Osteoblast (primary cell): Measurements from ENCODE around the gene VSX2. TPM values are rescaled to one million over a fixed set of nuclear protein-coding genes. Genes with fewer than 3 reads are reported as not detected.

Source experiments
- DNase-seq: peaks from one replicate; pipeline ENCODE4 v3.0.0; 2011; ENCODE audit warnings: low spot score, mixed read lengths; ENCODE audit not compliant: insufficient read length; ENCODE audit errors: missing footprints
- H2AFZ ChIP-seq: 2 replicates; pipeline ENCODE4 v1.6.0; 2011; ENCODE audit warnings: mild to moderate bottlenecking, low read length
- H3K27ac ChIP-seq: 2 replicates; pipeline ENCODE4 v1.5.1; 2011; ENCODE audit warnings: mild to moderate bottlenecking, low read depth, low read length, moderate library complexity
- H3K27me3 ChIP-seq: 2 replicates; pipeline ENCODE4 v1.6.0; 2012; ENCODE audit warnings: mild to moderate bottlenecking, control low read depth, inconsistent platforms, low read length, moderate library complexity; ENCODE audit not compliant: insufficient read depth
- H3K36me3 ChIP-seq: 2 replicates; pipeline ENCODE4 v1.5.1; 2011; ENCODE audit warnings: mild to moderate bottlenecking, low read length, control low read depth, moderate library complexity; ENCODE audit not compliant: insufficient read depth
- H3K4me1 ChIP-seq: 2 replicates; pipeline ENCODE4 v1.5.1; 2011; ENCODE audit warnings: mild to moderate bottlenecking, low read length, control low read depth, moderate library complexity; ENCODE audit not compliant: insufficient read depth
- H3K4me2 ChIP-seq: 2 replicates; pipeline ENCODE4 v1.6.0; 2011; ENCODE audit warnings: mild to moderate bottlenecking, low read length; ENCODE audit not compliant: insufficient read depth
- H3K4me3 ChIP-seq: fragments of 200-600 bp; sonication (generic); 3 replicates; pipeline ENCODE4 v1.5.1; 2012; ENCODE audit warnings: mild to moderate bottlenecking, low read length, inconsistent platforms; ENCODE audit not compliant: insufficient read depth
- H3K79me2 ChIP-seq: 2 replicates; pipeline ENCODE4 v1.6.0; 2012; ENCODE audit warnings: mild to moderate bottlenecking, low read length, control low read depth, inconsistent platforms; ENCODE audit not compliant: insufficient read depth
- H3K9me3 ChIP-seq: 2 replicates; pipeline ENCODE4 v1.5.1; 2011; ENCODE audit warnings: low read depth, low read length, control low read depth
- H4K20me1 ChIP-seq: 2 replicates; pipeline ENCODE4 v1.6.0; 2012; ENCODE audit warnings: mild to moderate bottlenecking, low read length, control low read depth; ENCODE audit not compliant: insufficient read depth
- total RNA-seq: library from RNA; depleted of rRNA; stranded (reverse); fragments of >200 nt; gene quantifications from 2 replicates; pipeline ENCODE4 v1.2.3, GENCODE V29; 2012
- TF ChIP-seq, protein P1 (sequence below): IDR thresholded peaks from 2 replicates; pipeline ENCODE4 v1.5.1; 2011; ENCODE audit warnings: mild to moderate bottlenecking, low read depth, low read length, moderate library complexity; ENCODE audit errors: extremely low read depth

VSX2 gene
- total RNA-seq, 1 donor: not detected

DNA sequence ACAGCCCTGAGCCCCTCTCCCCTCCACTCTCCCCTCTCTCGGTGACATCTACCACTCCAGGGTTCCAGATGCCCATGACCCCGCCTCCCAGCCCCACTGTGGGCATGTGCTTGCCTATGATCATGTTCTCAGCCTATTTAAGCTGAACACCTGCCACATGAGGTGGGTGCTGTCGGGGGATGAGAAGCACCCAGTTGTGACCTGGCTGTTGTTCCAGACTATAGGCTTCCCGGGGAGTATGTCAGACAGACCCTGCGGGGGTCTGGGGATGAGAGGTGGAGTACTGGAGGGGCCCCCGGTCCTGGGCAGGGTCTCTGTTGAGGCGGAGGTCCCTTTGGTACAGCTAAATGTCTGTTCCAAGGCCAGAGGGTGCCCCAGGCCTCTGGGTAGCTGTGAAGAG is 6.0 kb downstream of the VSX2 start:
- H3K4me2 ChIP-seq: no peak overlapping the region
- DNase-seq: peak; percentile 69
- no peaks in the 10 kb centered on the region for H3K4me1 ChIP-seq
- no peaks in the 10 kb centered on the region for H3K9me3 ChIP-seq
- H3K4me3 ChIP-seq: no peak overlapping the region
- peaks cover 77% of the 10 kb centered on the region for H3K27me3 ChIP-seq
- no peaks in the 10 kb centered on the region for H3K36me3 ChIP-seq
- H3K79me2 ChIP-seq: no peaks in the 10 kb centered on the region
- no peak overlapping the region for H3K27ac ChIP-seq
- TF ChIP-seq, protein P1, sequence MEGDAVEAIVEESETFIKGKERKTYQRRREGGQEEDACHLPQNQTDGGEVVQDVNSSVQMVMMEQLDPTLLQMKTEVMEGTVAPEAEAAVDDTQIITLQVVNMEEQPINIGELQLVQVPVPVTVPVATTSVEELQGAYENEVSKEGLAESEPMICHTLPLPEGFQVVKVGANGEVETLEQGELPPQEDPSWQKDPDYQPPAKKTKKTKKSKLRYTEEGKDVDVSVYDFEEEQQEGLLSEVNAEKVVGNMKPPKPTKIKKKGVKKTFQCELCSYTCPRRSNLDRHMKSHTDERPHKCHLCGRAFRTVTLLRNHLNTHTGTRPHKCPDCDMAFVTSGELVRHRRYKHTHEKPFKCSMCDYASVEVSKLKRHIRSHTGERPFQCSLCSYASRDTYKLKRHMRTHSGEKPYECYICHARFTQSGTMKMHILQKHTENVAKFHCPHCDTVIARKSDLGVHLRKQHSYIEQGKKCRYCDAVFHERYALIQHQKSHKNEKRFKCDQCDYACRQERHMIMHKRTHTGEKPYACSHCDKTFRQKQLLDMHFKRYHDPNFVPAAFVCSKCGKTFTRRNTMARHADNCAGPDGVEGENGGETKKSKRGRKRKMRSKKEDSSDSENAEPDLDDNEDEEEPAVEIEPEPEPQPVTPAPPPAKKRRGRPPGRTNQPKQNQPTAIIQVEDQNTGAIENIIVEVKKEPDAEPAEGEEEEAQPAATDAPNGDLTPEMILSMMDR: no peak
- H4K20me1 ChIP-seq: peaks cover 2% of the 10 kb centered on the region
- H2AFZ ChIP-seq: no peak overlapping the region

DNA sequence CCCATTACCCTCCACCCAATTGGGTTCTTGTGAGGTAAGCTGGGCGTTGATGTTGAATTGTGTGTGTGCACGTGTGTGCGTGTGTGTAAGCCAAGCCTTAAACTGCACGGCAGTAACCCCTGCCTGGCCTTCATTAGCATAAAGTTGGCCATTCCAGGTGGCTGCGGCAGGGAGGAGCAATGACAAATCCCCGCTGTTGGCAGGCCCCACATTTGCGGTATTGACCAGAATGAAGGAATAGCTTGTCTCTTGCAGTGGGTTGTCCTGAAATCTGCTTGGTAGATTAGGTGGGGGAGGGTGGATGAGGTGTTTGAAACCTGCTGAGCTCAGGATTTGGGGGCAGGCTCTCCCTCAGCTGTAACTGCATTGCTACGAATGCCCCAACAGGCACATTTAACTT is 7.3 kb downstream of the VSX2 start:
- Histone ChIP-seq H3K27ac (no peak overlapping the region), H3K27me3 (peaks cover 65% of the 10 kb centered on the region)

GRCh38 chr14:74248017-74248416 is 8.8 kb downstream of the VSX2 start:
- Histone ChIP-seq H3K4me3 (no peak overlapping the region), H3K36me3 (no peaks in the 10 kb centered on the region), H3K27me3 (peaks cover 52% of the 10 kb centered on the region), H4K20me1 (peaks cover 4% of the 10 kb centered on the region), H2AFZ (no peak overlapping the region), H3K9me3 (no peaks in the 10 kb centered on the region), H3K4me2 (no peak overlapping the region), H3K79me2 (no peaks in the 10 kb centered on the region), H3K4me1 (no peaks in the 10 kb centered on the region), H3K27ac (no peak overlapping the region)
- no peak for DNase-seq
- TF ChIP-seq, protein P1: no peak

More for the DNA sequence above, 7.3 kb downstream of the VSX2 start:
- Histone ChIP-seq H4K20me1 (peaks cover 2% of the 10 kb centered on the region), H3K36me3 (no peaks in the 10 kb centered on the region), H3K79me2 (no peaks in the 10 kb centered on the region), H3K4me2 (no peak overlapping the region), H2AFZ (no peak overlapping the region), H3K4me1 (no peaks in the 10 kb centered on the region), H3K9me3 (no peaks in the 10 kb centered on the region), H3K4me3 (no peak overlapping the region)
- peak; percentile 50 for DNase-seq
- TF ChIP-seq, protein P1: no peak

GRCh38 chr14:74249433-74250375 is 10.5 kb downstream of the VSX2 start:
- peaks cover 4% of the 10 kb centered on the region for H4K20me1 ChIP-seq
- H3K36me3 ChIP-seq: no peaks in the 10 kb centered on the region
- H3K79me2 ChIP-seq: no peaks in the 10 kb centered on the region
- H3K4me2 ChIP-seq: no peak overlapping the region
- H3K27me3 ChIP-seq: peaks cover 36% of the 10 kb centered on the region
- TF ChIP-seq, protein P1: no peak
- H2AFZ ChIP-seq: no peak overlapping the region
- no peak overlapping the region for H3K4me3 ChIP-seq
- no peaks in the 10 kb centered on the region for H3K9me3 ChIP-seq
- H3K27ac ChIP-seq: no peak overlapping the region
- peak; percentile 26 for DNase-seq
- no peaks in the 10 kb centered on the region for H3K4me1 ChIP-seq
